K562 (cell line): Measurements from ENCODE around the gene TGFBR2. TPM values are rescaled to one million over a fixed set of nuclear protein-coding genes. Genes with fewer than 3 reads are reported as not detected.

Experiments
- ATAC-seq: fragments of 200-7000 bp; cut with Tn5 transposase; 3 replicates; pipeline ENCODE4 v1.9.1; 2020; ENCODE audit warnings: moderate library complexity
- BruUV-seq: library from RNA; stranded (reverse); fragments of 400-500 nt; replicated peaks from 2 replicates; lab custom pipeline; 2021; lab: Mats Ljungman, UMichigan
- CTCF ChIA-PET: fragments of 300-600 bp; formaldehyde crosslinking; extraction: SDS; loops from one replicate; lab custom pipeline; 2021; ENCODE audit warnings: low intra/inter-chr PET ratio; lab: Yijun Ruan, JAX
- POLR2A ChIA-PET: fragments of 300-600, 350-650 bp; sonication (Branson Sonifier 250); formaldehyde crosslinking; extraction: SDS; loops from one replicate; lab custom pipeline; 2021; ENCODE audit warnings: antibody characterized with exemption, inconsistent platforms; lab: Yijun Ruan, JAX
- DNase-seq, 4 experiments: peaks; one replicate each; pipeline versions ENCODE4 v3.0.0 to v3.0.0-alpha.2; 2011 to 2018; ENCODE audit warnings: low spot score in 3 of 4, mixed read lengths in 3 of 4; ENCODE audit errors: extremely low read depth in 1 of 4
- FAIRE-seq: peaks from 2 replicates; lab custom pipeline; 2011; peaks lifted over from hg19 to GRCh38; lab: Jason Lieb, UNC
- H2AFZ ChIP-seq: 2 replicates; pipeline ENCODE4 v1.6.0; 2011; ENCODE audit warnings: low read depth, low read length, control low read depth, inconsistent platforms
- H3K27ac ChIP-seq: fragments of 200-600 bp; 3 replicates; pipeline ENCODE4 v1.8.0; 2011; ENCODE audit warnings: low read depth, mild to moderate bottlenecking, control low read depth, inconsistent platforms, low read length, moderate library complexity, mixed read lengths; ENCODE audit errors: extremely low read depth
- H3K27me3 ChIP-seq, 2 experiments: fragments of 300-600 bp in 1 of 2; 2 replicates in 1 of 2; 3 replicates in 1 of 2; pipeline versions ENCODE4 v1.6.0 to v1.8.0; 2011; ENCODE audit warnings: inconsistent platforms in 2 of 2, low read length in 2 of 2, mild to moderate bottlenecking in 1 of 2, mixed read lengths in 1 of 2, moderate library complexity in 1 of 2; ENCODE audit not compliant: control insufficient read depth in 2 of 2, insufficient read depth in 2 of 2
- H3K36me3 ChIP-seq: fragments of 300-600 bp; 3 replicates; pipeline ENCODE4 v1.8.0; 2011; ENCODE audit warnings: mild to moderate bottlenecking, low read length, inconsistent platforms; ENCODE audit not compliant: control insufficient read depth, insufficient read depth
- H3K4me1 ChIP-seq, 2 experiments: fragments of 200-600 bp in 1 of 2; replicated peaks in 1 of 2; 2 replicates in 1 of 2; 3 replicates in 1 of 2; pipeline versions ENCODE4 v1.5.1 to v1.8.0; 2011; ENCODE audit warnings: inconsistent platforms in 2 of 2, low read length in 2 of 2, mild to moderate bottlenecking in 1 of 2, mixed read lengths in 1 of 2, moderate library complexity in 1 of 2; ENCODE audit not compliant: control insufficient read depth in 2 of 2, insufficient read depth in 2 of 2
- H3K4me2 ChIP-seq: 2 replicates; pipeline ENCODE4 v1.6.1; 2011; ENCODE audit warnings: low read length, control low read depth, inconsistent platforms, mixed read lengths; ENCODE audit not compliant: insufficient read depth
- H3K4me3 ChIP-seq: fragments of 200-600 bp; sonication (generic), shearing (Covaris generic); 2 replicates; pipeline ENCODE4 v1.5.1; 2016; ENCODE audit warnings: control low read depth, inconsistent platforms
- H3K79me2 ChIP-seq: fragments of 200-600 bp; 3 replicates; pipeline ENCODE4 v1.8.0; 2011; ENCODE audit warnings: low read length, inconsistent platforms; ENCODE audit not compliant: control insufficient read depth, insufficient read depth
- H3K9ac ChIP-seq, 2 experiments: 2 replicates each; pipeline versions ENCODE4 v1.6.0 to v1.6.1; 2011; ENCODE audit warnings: low read depth in 2 of 2, low read length in 2 of 2, control low read depth in 1 of 2, inconsistent platforms in 1 of 2, mild to moderate bottlenecking in 1 of 2, mixed read lengths in 1 of 2; ENCODE audit not compliant: insufficient read depth in 1 of 2
- H3K9me1 ChIP-seq: one replicate; pipeline ENCODE4 v1.6.0; 2011; ENCODE audit warnings: inconsistent platforms, mild to moderate bottlenecking, low read length, moderate library complexity; ENCODE audit not compliant: control insufficient read depth, insufficient read depth
- H3K9me3 ChIP-seq: replicated peaks from 2 replicates; pipeline ENCODE4 v1.5.1; 2011; ENCODE audit warnings: low read depth, low read length, inconsistent platforms; ENCODE audit not compliant: control insufficient read depth, insufficient read depth
- H4K20me1 ChIP-seq: replicated peaks from 2 replicates; pipeline ENCODE4 v1.6.1; 2011; ENCODE audit warnings: low read length, inconsistent platforms, mixed read lengths; ENCODE audit not compliant: control insufficient read depth, insufficient read depth
- FOXO4 ChIP-seq: fragments of 450-650 bp; formaldehyde crosslinking; IDR thresholded peaks from 2 replicates; pipeline ENCODE4 v1.4.0; 2020; ENCODE audit warnings: mild to moderate bottlenecking, moderate library complexity
- GABPB1 ChIP-seq: sonication (generic); formaldehyde crosslinking; IDR thresholded peaks from 2 replicates; pipeline ENCODE4 v1.8.0; 2022; ENCODE audit warnings: mild to moderate bottlenecking, missing genetic modification reagents
- GATAD2A ChIP-seq: fragments of 450-650 bp; IDR thresholded peaks from 2 replicates; pipeline ENCODE4 v1.6.1; 2017
- LARP7 ChIP-seq: fragments of 450-650 bp; IDR thresholded peaks from 2 replicates; pipeline ENCODE4 v1.6.1; 2016
- SREBF2 ChIP-seq: sonication (generic); formaldehyde crosslinking; IDR thresholded peaks from 2 replicates; pipeline ENCODE4 v1.4.0; 2020; ENCODE audit warnings: mild to moderate bottlenecking, missing genetic modification reagents
- TEAD2 ChIP-seq: fragments of 450-650 bp; IDR thresholded peaks from 2 replicates; pipeline ENCODE4 v1.6.1; 2016; ENCODE audit warnings: missing genetic modification characterization, control low read depth, missing compliant biosample characterization
- ZNF197 ChIP-seq: fragments of 200-800 bp; sonication (Bioruptor generic); IDR thresholded peaks from 2 replicates; pipeline ENCODE4 v1.6.1; 2016; ENCODE audit warnings: low read depth, missing genetic modification characterization, missing compliant biosample characterization
- ZNF589 ChIP-seq: fragments of 200-800 bp; sonication (Bioruptor generic); IDR thresholded peaks from 2 replicates; pipeline ENCODE4 v1.6.1; 2016; ENCODE audit warnings: low read depth, missing genetic modification characterization, missing compliant biosample characterization
- WGBS: fragments of 100-300 bp; shearing (Covaris generic); methylation state at CpG from one replicate; pipeline ENCODE4 v1.1.6; 2016; ENCODE audit warnings: low coverage, mixed read lengths; ENCODE audit not compliant: insufficient coverage; ENCODE audit errors: missing lambda C conversion rate; 5-methylcytosine and 5-hydroxymethylcytosine counted together
- in situ Hi-C: fragments of 300-500 bp; cut with MboI; formaldehyde crosslinking; loops from 4 replicates; pipeline ENCODE4 v1.15.0; 2018; ENCODE audit warnings: inconsistent platforms, mixed read lengths
- intact Hi-C: fragments of 100-400 bp; cut with micrococcal nuclease; formaldehyde crosslinking; loops from 2 replicates; pipeline ENCODE4 v1.14.2; 2022
- polyA plus RNA-seq, 8 experiments: library from polyadenylated mRNA; depleted of rRNA in 4 of 8; stranded (reverse) in 5 of 8; unstranded in 3 of 8; fragments of >200 nt; fragmentation: Nextera tagmentation in 2 of 8; fragmentation: Illumina TruSeq in 1 of 8; extraction: Ambion mirVana in 2 of 8; extraction: Trizol in 1 of 8; gene quantifications; 2 replicates each; pipeline versions ENCODE4 v1.2.1 to v1.2.3, GENCODE V29; 2011 to 2014; ENCODE audit warnings: inconsistent platforms in 1 of 8, missing spikeins in 1 of 8
- total RNA-seq, 7 experiments: library from RNA; depleted of rRNA in 6 of 7; stranded (reverse); fragments of >200 nt in 6 of 7; fragmentation: Illumina TruSeq in 2 of 7; extraction: Trizol in 2 of 7; gene quantifications; 2 replicates each; pipeline versions ENCODE4 v1.2.1 to v1.2.3, GENCODE V29; 2011 to 2021; ENCODE audit warnings: low replicate concordance in 1 of 7
- TF ChIP-seq, protein P1 (sequence below), 2 experiments: fragments of 250-450 bp in 1 of 2; fragments of 450-650 bp in 1 of 2; sonication (Bioruptor Pico) in 1 of 2; IDR thresholded peaks; 2 replicates each; pipeline versions ENCODE4 v1.6.1 to v1.8.0; 2016 to 2021; ENCODE audit warnings: mild to moderate bottlenecking in 2 of 2, moderate library complexity in 2 of 2, missing compliant biosample characterization in 1 of 2, missing genetic modification characterization in 1 of 2

Gene TGFBR2
- total and polyA plus RNA-seq, 9 of the 15 experiments (the other 6 are each of a cell fraction or from before 2014, with no cell fraction given): 0.11 to 0.84 (median 0.24) TPM

GRCh38 chr3:30622790-30623189 lies 16.4 kb downstream of the TGFBR2 start:
- Histone ChIP-seq H3K79me2 (no peaks in the 10 kb centered on the region), H3K4me3 (no peak overlapping the region), H3K4me1 (no peaks in the 10 kb centered on the region), H2AFZ (no peak overlapping the region), H3K4me2 (no peak overlapping the region), H3K9me3 (no peaks in the 10 kb centered on the region), H3K9me1 (no peaks in the 10 kb centered on the region), H3K9ac (no peak overlapping the region), H4K20me1 (no peaks in the 10 kb centered on the region), H3K27ac (no peak overlapping the region), H3K27me3 (no peaks in the 10 kb centered on the region), H3K36me3 (no peaks in the 10 kb centered on the region)
- WGBS: 0% methylated on average over 1 of the region's 3 CpGs
- FAIRE-seq: no peak
- TF ChIP-seq, protein P1, sequence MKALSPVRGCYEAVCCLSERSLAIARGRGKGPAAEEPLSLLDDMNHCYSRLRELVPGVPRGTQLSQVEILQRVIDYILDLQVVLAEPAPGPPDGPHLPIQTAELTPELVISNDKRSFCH (CRISPR knock-in tag; IDR thresholded peaks at IDR 0.05): no peak
- TF ChIP-seq, protein P1 (tag; IDR thresholded peaks at IDR 0.05): no peak
- TF ChIP-seq GATAD2A: no peak
- TF ChIP-seq SREBF2 (CRISPR knock-in tag): no peak
- TF ChIP-seq ZNF589 (CRISPR knock-in tag): no peak
- TF ChIP-seq ZNF197: no peak
- no peak for TF ChIP-seq TEAD2 (tag)
- TF ChIP-seq LARP7: no peak
- no peak for TF ChIP-seq GABPB1 (CRISPR knock-in tag)
- no peak for TF ChIP-seq FOXO4
- no peak for ATAC-seq
- ChIA-PET CTCF (no interaction called here), POLR2A (no interaction called here)
- intact Hi-C loops: no loop called here
- in situ Hi-C loops: no loop called here
- no peak for DNase-seq
- BruUV-seq: no TSS peak
